ENCODE results near the gene STK32B. TPM values are rescaled to one million over a fixed set of nuclear protein-coding genes. Genes with fewer than 3 reads are reported as not detected.
A peak's percentile ranks its signal among the peaks of the same experiment; 100 is the strongest.

STK32B gene
- total RNA-seq, 1 experiment from 2014 or later, result 11.6 TPM

GRCh38 chr4:5156682-5157081 is 105.4 kb downstream of the STK32B start:
- TF ChIP-seq, protein P1, sequence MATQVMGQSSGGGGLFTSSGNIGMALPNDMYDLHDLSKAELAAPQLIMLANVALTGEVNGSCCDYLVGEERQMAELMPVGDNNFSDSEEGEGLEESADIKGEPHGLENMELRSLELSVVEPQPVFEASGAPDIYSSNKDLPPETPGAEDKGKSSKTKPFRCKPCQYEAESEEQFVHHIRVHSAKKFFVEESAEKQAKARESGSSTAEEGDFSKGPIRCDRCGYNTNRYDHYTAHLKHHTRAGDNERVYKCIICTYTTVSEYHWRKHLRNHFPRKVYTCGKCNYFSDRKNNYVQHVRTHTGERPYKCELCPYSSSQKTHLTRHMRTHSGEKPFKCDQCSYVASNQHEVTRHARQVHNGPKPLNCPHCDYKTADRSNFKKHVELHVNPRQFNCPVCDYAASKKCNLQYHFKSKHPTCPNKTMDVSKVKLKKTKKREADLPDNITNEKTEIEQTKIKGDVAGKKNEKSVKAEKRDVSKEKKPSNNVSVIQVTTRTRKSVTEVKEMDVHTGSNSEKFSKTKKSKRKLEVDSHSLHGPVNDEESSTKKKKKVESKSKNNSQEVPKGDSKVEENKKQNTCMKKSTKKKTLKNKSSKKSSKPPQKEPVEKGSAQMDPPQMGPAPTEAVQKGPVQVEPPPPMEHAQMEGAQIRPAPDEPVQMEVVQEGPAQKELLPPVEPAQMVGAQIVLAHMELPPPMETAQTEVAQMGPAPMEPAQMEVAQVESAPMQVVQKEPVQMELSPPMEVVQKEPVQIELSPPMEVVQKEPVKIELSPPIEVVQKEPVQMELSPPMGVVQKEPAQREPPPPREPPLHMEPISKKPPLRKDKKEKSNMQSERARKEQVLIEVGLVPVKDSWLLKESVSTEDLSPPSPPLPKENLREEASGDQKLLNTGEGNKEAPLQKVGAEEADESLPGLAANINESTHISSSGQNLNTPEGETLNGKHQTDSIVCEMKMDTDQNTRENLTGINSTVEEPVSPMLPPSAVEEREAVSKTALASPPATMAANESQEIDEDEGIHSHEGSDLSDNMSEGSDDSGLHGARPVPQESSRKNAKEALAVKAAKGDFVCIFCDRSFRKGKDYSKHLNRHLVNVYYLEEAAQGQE (IDR thresholded peaks at IDR 0.05; ENCODE audit: insufficient read depth in 1 of 2, low read depth in 2 of 2, low read length in 1 of 2), result no peak
- TF ChIP-seq, protein P2, sequence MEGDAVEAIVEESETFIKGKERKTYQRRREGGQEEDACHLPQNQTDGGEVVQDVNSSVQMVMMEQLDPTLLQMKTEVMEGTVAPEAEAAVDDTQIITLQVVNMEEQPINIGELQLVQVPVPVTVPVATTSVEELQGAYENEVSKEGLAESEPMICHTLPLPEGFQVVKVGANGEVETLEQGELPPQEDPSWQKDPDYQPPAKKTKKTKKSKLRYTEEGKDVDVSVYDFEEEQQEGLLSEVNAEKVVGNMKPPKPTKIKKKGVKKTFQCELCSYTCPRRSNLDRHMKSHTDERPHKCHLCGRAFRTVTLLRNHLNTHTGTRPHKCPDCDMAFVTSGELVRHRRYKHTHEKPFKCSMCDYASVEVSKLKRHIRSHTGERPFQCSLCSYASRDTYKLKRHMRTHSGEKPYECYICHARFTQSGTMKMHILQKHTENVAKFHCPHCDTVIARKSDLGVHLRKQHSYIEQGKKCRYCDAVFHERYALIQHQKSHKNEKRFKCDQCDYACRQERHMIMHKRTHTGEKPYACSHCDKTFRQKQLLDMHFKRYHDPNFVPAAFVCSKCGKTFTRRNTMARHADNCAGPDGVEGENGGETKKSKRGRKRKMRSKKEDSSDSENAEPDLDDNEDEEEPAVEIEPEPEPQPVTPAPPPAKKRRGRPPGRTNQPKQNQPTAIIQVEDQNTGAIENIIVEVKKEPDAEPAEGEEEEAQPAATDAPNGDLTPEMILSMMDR (IDR thresholded peaks at IDR 0.05), result no peak
- no peak for TF ChIP-seq SIN3A (IDR thresholded peaks at IDR 0.05; ENCODE audit: borderline replicate concordance, insufficient read depth, low read depth, low read length)
- no peak for TF ChIP-seq TCF7L2 (IDR thresholded peaks at IDR 0.05; ENCODE audit: low read depth, low read length)
- TF ChIP-seq POLR2AphosphoS5 (IDR thresholded peaks at IDR 0.05; ENCODE audit: low read depth, low read length), result no peak
- ChIA-PET POLR2A (interaction anchor here (0.6 to 1.0 kb wide), 3 partner anchors 10 to 373 kb away, joined by 5 to 11 read pairs (median 7); no protein-coding TSS in a partner anchor), CTCF (interaction anchor here (0.6 kb wide), 1 partner anchor 896 kb away, joined by 4 read pairs; no protein-coding TSS in a partner anchor)
- Histone ChIP-seq H3K4me3 (ENCODE audit: low read depth in 2 of 2, low read length in 2 of 2) (no peak overlapping the region), H3K36me3 (ENCODE audit: control insufficient read depth, insufficient read depth, low read length) (no peaks in the 10 kb centered on the region), H3K9me3 (ENCODE audit: control insufficient read depth, insufficient read depth, low read depth, low read length) (no peaks in the 10 kb centered on the region), H3K27me3 (ENCODE audit: control insufficient read depth, insufficient read depth, low read length) (no peaks in the 10 kb centered on the region), H3K4me1 (ENCODE audit: control insufficient read depth, insufficient read depth, low read length) (no peaks in the 10 kb centered on the region; the same call in none of the 2 replicates), H3K27ac (ENCODE audit: low read length) (no peak overlapping the region)
- ATAC-seq (no peak), DNase-seq (ENCODE audit: low read depth, low spot score) (no peak)
- BruUV-seq (replicated peaks), result no TSS peak
- intact Hi-C loops (cut with micrococcal nuclease; ENCODE audit: unreplicated experiment), result no loop called here
- in situ Hi-C loops (cut with HindIII; ENCODE audit: low pct_unique_long_range_greater_than_20kb, low sequenced_read_pairs), result no loop called here

GRCh38 chr4:5157791-5158770 is 106.8 kb downstream of the STK32B start:
- BruUV-seq (replicated peaks), result no TSS peak
- in situ Hi-C loops (cut with HindIII; ENCODE audit: low pct_unique_long_range_greater_than_20kb, low sequenced_read_pairs), result no loop called here
- ATAC-seq (peak; percentile 73), DNase-seq (ENCODE audit: low read depth, low spot score) (no peak)
- intact Hi-C loops (cut with micrococcal nuclease; ENCODE audit: unreplicated experiment), result no loop called here
- TF ChIP-seq, protein P2 (IDR thresholded peaks at IDR 0.05), result no peak
- TF ChIP-seq, protein P1 (IDR thresholded peaks at IDR 0.05; ENCODE audit: insufficient read depth in 1 of 2, low read depth in 2 of 2, low read length in 1 of 2), result no peak
- peak; percentile 50; the same call in 1 of the 2 replicates for TF ChIP-seq TCF7L2 (IDR thresholded peaks at IDR 0.05; ENCODE audit: low read depth, low read length)
- TF ChIP-seq SIN3A (IDR thresholded peaks at IDR 0.05; ENCODE audit: borderline replicate concordance, insufficient read depth, low read depth, low read length), result no peak
- TF ChIP-seq POLR2AphosphoS5 (IDR thresholded peaks at IDR 0.05; ENCODE audit: low read depth, low read length), result no peak
- CTCF ChIA-PET, result no interaction called here
- POLR2A ChIA-PET, result interaction anchor here (1.0 kb wide), 1 partner anchor 71 kb away, joined by 7 read pairs; no protein-coding TSS in a partner anchor
- H3K27ac ChIP-seq (ENCODE audit: low read length), result no peak overlapping the region
- no peaks in the 10 kb centered on the region; the same call in none of the 2 replicates for H3K4me1 ChIP-seq (ENCODE audit: control insufficient read depth, insufficient read depth, low read length)
- H3K9me3 ChIP-seq (ENCODE audit: control insufficient read depth, insufficient read depth, low read depth, low read length), result no peaks in the 10 kb centered on the region
- no peaks in the 10 kb centered on the region for H3K27me3 ChIP-seq (ENCODE audit: control insufficient read depth, insufficient read depth, low read length)
- no peak overlapping the region for H3K4me3 ChIP-seq (ENCODE audit: low read depth in 2 of 2, low read length in 2 of 2)
- no peaks in the 10 kb centered on the region for H3K36me3 ChIP-seq (ENCODE audit: control insufficient read depth, insufficient read depth, low read length)

All from Panc1 (cell line).